Measurements from ENCODE around the gene CBL.

- TF ChIP-seq CTCF (IDR thresholded peaks at IDR 0.05) (no peak), JUND (IDR thresholded peaks at IDR 0.05) (no peak), EP300 (IDR thresholded peaks at IDR 0.05; ENCODE audit: borderline replicate concordance in 1 of 2, low read depth in 1 of 2, low read length in 1 of 2) (no peak), POLR2AphosphoS5 (IDR thresholded peaks at IDR 0.05; ENCODE audit: low read depth, low read length) (no peak)
Observed at GRCh38 chr11:119167933-119168332, 38.2 kb upstream of the CBL start.
